ENCODE data around the gene SIX1.

DNA sequence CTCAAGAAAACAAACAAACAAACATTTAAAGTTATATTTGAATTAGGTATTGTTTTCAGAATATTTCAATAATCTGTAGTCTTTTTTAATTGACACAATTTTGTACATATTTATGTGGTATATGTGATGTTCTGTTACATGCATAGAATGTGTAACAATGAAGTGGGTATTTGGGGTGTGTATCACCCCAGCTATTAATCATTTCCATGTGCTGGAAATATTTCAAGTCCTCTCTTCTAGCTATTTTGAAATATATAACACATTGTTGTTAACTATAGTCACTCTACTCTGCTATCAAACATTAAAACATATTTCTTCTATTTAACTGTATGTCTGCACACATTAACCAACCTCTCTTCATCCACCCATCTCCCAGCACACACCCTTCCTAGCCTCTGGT is 32.0 kb upstream of the SIX1 start:
- TF ChIP-seq TARDBP (IDR thresholded peaks at IDR 0.05) (no peak), SP1 (IDR thresholded peaks at IDR 0.05) (no peak), ELF4 (IDR thresholded peaks at IDR 0.05) (no peak), FOXM1 (IDR thresholded peaks at IDR 0.05; ENCODE audit: borderline replicate concordance) (no peak), NFRKB (IDR thresholded peaks at IDR 0.05) (no peak), HDGF (IDR thresholded peaks at IDR 0.05; ENCODE audit: borderline replicate concordance) (no peak), BHLHE40 (IDR thresholded peaks at IDR 0.05; ENCODE audit: borderline replicate concordance) (no peak), SUZ12 (IDR thresholded peaks at IDR 0.05) (no peak), ARNT (IDR thresholded peaks at IDR 0.05) (no peak), FOXK2 (IDR thresholded peaks at IDR 0.05) (no peak), L3MBTL2 (conservative IDR thresholded peaks at IDR 0.05) (no peak), LEF1 (IDR thresholded peaks at IDR 0.05; ENCODE audit: borderline replicate concordance) (no peak)
- TF ChIP-seq, protein P1, sequence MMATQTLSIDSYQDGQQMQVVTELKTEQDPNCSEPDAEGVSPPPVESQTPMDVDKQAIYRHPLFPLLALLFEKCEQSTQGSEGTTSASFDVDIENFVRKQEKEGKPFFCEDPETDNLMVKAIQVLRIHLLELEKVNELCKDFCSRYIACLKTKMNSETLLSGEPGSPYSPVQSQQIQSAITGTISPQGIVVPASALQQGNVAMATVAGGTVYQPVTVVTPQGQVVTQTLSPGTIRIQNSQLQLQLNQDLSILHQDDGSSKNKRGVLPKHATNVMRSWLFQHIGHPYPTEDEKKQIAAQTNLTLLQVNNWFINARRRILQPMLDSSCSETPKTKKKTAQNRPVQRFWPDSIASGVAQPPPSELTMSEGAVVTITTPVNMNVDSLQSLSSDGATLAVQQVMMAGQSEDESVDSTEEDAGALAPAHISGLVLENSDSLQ (IDR thresholded peaks at IDR 0.05) = no peak
